Colonic mucosa (tissue), 4 donors: ENCODE measurements around the gene NHLRC1. TPM values are rescaled to one million over a fixed set of nuclear protein-coding genes. Genes with fewer than 3 reads are reported as not detected.

ENCODE experiments used
- DNase-seq: peaks from one replicate; pipeline ENCODE4 v3.0.0-alpha.2; 2020
- H3K27ac ChIP-seq: fragments of 200-600 bp; one replicate; pipeline ENCODE4 v1.8.0; 2021
- H3K27me3 ChIP-seq: fragments of 200-600 bp; one replicate; pipeline ENCODE4 v1.8.0; 2021
- H3K36me3 ChIP-seq: fragments of 200-600 bp; one replicate; pipeline ENCODE4 v1.8.0; 2021
- H3K4me1 ChIP-seq: fragments of 200-600 bp; one replicate; pipeline ENCODE4 v1.8.0; 2021; ENCODE audit warnings: mild to moderate bottlenecking
- H3K4me3 ChIP-seq: fragments of 200-600 bp; one replicate; pipeline ENCODE4 v1.8.0; 2021
- H3K9ac ChIP-seq, 2 donors: one replicate each; pipeline ENCODE4 v1.7.0; 2013; ENCODE audit warnings: control low read depth in 2 of 2, low read depth in 2 of 2, low read length in 2 of 2
- H3K9me3 ChIP-seq: fragments of 200-600 bp; one replicate; pipeline ENCODE4 v1.8.0; 2021
- intact Hi-C: fragments of 100-400 bp; cut with DNase I; formaldehyde crosslinking; loops from one replicate; pipeline ENCODE4 v1.14.1; 2022
- total RNA-seq, 2 donors: library from RNA; stranded (reverse); fragmentation: NEBNext Ultra II Directional in 1 of 2; extraction: Animal tissue kit (Norgen Biotek cat#: 25700) in 1 of 2; gene quantifications; one replicate each; pipeline ENCODE4 v1.2.1, GENCODE V29; 2021
- TF ChIP-seq, protein P1 (sequence below): fragments of 200-600 bp; IDR thresholded peaks from one replicate; pipeline ENCODE4 v1.8.0; 2022; ENCODE audit warnings: antibody characterized with exemption, mild to moderate bottlenecking
- donor health status: healthy.
- donor health status: DM: no; HTN: no; CAD: no.
- donor health status: DM: no; HTN: no; CAD: no.

NHLRC1 gene
- total RNA-seq, 2 donors from 2014 or later = 1.6 to 2.5 TPM

DNA sequence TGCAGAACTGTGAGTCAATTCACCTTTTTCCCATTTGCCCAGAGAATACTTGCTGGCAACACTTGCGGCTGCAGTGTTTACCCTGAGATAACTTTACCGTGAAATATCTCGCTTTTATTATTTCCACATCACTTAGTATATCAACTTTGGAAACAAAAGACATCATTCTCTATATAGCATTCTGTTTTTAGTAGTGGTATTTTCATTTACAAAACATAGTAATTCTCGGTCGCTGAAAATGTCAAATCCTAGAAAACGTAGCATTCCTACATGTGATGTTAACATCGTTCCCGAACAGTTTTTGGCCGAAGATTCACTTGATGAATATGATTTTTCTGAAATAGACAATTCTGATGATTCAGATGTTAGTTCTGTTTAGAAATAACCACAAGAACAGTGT lies 52.0 kb downstream of the NHLRC1 start:
- H3K9ac ChIP-seq = no peak overlapping the region
- H3K4me3 ChIP-seq = no peak overlapping the region
- no peak overlapping the region for H3K27ac ChIP-seq
- no peaks in the 10 kb centered on the region for H3K36me3 ChIP-seq
- no peaks in the 10 kb centered on the region for H3K4me1 ChIP-seq
- H3K9me3 ChIP-seq = no peaks in the 10 kb centered on the region
- intact Hi-C loops = no loop called here
- DNase-seq = no peak
- H3K27me3 ChIP-seq = no peaks in the 10 kb centered on the region
- TF ChIP-seq, protein P1, sequence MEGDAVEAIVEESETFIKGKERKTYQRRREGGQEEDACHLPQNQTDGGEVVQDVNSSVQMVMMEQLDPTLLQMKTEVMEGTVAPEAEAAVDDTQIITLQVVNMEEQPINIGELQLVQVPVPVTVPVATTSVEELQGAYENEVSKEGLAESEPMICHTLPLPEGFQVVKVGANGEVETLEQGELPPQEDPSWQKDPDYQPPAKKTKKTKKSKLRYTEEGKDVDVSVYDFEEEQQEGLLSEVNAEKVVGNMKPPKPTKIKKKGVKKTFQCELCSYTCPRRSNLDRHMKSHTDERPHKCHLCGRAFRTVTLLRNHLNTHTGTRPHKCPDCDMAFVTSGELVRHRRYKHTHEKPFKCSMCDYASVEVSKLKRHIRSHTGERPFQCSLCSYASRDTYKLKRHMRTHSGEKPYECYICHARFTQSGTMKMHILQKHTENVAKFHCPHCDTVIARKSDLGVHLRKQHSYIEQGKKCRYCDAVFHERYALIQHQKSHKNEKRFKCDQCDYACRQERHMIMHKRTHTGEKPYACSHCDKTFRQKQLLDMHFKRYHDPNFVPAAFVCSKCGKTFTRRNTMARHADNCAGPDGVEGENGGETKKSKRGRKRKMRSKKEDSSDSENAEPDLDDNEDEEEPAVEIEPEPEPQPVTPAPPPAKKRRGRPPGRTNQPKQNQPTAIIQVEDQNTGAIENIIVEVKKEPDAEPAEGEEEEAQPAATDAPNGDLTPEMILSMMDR = no peak

Other genes with a start within 250 kb of the NHLRC1 start
- gene KIF13A, start 135.0 kb downstream of the NHLRC1 start, total RNA-seq = 10 to 100 TPM; 43.7 to 54.0 TPM
- 10 to 100 TPM; 51.1 to 52.5 TPM for gene TPMT, start 32.4 kb upstream of the NHLRC1 start, total RNA-seq
- gene KDM1B, start 32.7 kb upstream of the NHLRC1 start, total RNA-seq = 10 to 100 TPM; 28.4 to 43.5 TPM
- 100 to 1,000 TPM; 113 to 145 TPM for gene DEK, start 141.9 kb upstream of the NHLRC1 start, total RNA-seq